ENCODE data around the gene CSK. TPM values are rescaled to one million over a fixed set of nuclear protein-coding genes. Genes with fewer than 3 reads are reported as not detected.
"Not testable (repeated sequence)": the region's sequence is repeated elsewhere in the genome, so short reads cannot be mapped to it uniquely, and the experiment has no call there.

CSK gene
- total RNA-seq, 2 donors from 2014 or later, result 64.3 to 68.5 TPM

DNA sequence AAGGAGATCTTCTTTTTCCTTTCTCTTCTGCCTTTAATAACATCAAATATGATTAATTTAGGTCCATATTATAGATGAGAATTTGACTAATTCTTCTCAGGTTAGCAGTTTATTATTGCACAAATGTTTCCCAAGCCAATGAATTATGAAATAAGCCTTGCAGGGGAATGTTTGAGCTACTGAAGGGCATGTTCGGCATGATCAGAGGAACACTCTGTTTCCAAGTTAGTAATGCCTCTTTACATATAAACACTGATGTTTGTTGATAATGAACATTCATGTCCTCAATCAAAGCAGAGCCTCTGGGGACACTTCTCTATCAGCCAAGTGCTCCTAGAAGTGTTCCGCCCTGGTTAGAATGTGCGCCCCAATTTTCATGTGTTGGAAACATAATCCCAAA lies 46.6 kb upstream of the CSK start:
- peaks cover 20% of the 10 kb centered on the region for H3K27me3 ChIP-seq (ENCODE audit: control insufficient read depth, insufficient read depth, low read length, poor library complexity, severe bottlenecking)
- TF ChIP-seq, protein P1, sequence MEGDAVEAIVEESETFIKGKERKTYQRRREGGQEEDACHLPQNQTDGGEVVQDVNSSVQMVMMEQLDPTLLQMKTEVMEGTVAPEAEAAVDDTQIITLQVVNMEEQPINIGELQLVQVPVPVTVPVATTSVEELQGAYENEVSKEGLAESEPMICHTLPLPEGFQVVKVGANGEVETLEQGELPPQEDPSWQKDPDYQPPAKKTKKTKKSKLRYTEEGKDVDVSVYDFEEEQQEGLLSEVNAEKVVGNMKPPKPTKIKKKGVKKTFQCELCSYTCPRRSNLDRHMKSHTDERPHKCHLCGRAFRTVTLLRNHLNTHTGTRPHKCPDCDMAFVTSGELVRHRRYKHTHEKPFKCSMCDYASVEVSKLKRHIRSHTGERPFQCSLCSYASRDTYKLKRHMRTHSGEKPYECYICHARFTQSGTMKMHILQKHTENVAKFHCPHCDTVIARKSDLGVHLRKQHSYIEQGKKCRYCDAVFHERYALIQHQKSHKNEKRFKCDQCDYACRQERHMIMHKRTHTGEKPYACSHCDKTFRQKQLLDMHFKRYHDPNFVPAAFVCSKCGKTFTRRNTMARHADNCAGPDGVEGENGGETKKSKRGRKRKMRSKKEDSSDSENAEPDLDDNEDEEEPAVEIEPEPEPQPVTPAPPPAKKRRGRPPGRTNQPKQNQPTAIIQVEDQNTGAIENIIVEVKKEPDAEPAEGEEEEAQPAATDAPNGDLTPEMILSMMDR (conservative IDR thresholded peaks at IDR 0.05), result no peak

DNA sequence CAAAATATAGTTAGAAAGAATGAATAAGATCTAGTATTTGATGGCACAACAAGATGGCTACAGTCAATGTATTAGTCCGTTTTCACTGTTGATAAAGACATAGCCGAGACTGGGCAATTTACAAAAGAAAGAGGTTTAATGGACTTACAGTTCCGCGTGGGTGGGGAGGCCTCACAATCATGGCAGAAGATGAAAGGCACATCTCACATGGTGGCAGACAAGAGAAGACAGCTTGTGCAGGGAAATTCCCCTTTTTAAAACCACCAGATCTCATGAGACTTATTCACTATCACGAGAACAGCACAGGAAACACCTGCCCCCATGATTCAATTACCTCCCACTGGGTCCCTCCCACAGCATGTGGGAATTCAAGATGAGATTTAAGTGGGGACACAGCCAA lies 43.6 kb upstream of the CSK start:
- 75 to 82% methylated on average over 3 to 5 of the region's 5 CpGs for WGBS, 2 experiments (ENCODE audit: insufficient coverage in 1 of 2, insufficient read length in 1 of 2)
- H3K27ac ChIP-seq (ENCODE audit: low read depth, low read length); H3K4me1 Mint-ChIP-seq; H3K36me3 ChIP-seq (ENCODE audit: control insufficient read depth, insufficient read depth, low read length); H3K4me1 ChIP-seq (ENCODE audit: control insufficient read depth, insufficient read depth, low read length); H3K4me3 Mint-ChIP-seq; DNase-seq; H3K27ac Mint-ChIP-seq; H3K9ac ChIP-seq (ENCODE audit: extremely low read depth, low read length, poor library complexity, severe bottlenecking); H3K27me3 ChIP-seq (ENCODE audit: control insufficient read depth, insufficient read depth, low read length, poor library complexity, severe bottlenecking); H3K36me3 Mint-ChIP-seq (ENCODE audit: low read depth); H3K4me3 ChIP-seq (ENCODE audit: low read length); H3K9me3 ChIP-seq (ENCODE audit: control insufficient read depth, low read length); H3K9me3 Mint-ChIP-seq: not testable (repeated sequence)
- peaks cover 48% of the 10 kb centered on the region for H3K27me3 Mint-ChIP-seq (ENCODE audit: insufficient read depth)

More for the DNA sequence above, 46.6 kb upstream of the CSK start:
- H3K4me1 ChIP-seq (ENCODE audit: control insufficient read depth, insufficient read depth, low read length), result no peaks in the 10 kb centered on the region
- H3K9me3 Mint-ChIP-seq, result peaks cover 1% of the 10 kb centered on the region
- H3K27ac ChIP-seq (ENCODE audit: low read depth, low read length), result no peak overlapping the region
- H3K9me3 ChIP-seq (ENCODE audit: control insufficient read depth, low read length), result no peaks in the 10 kb centered on the region
- no peak overlapping the region for H3K9ac ChIP-seq (ENCODE audit: extremely low read depth, low read length, poor library complexity, severe bottlenecking)
- 94 to 95% methylated on average over 2 to 3 of the region's 3 CpGs for WGBS, 2 experiments (ENCODE audit: insufficient coverage in 1 of 2, insufficient read length in 1 of 2)
- H3K4me3 ChIP-seq (ENCODE audit: low read length), result no peak overlapping the region
- peaks cover 52% of the 10 kb centered on the region for H3K27me3 Mint-ChIP-seq (ENCODE audit: insufficient read depth)
- no peaks in the 10 kb centered on the region for H3K4me1 Mint-ChIP-seq
- H3K4me3 Mint-ChIP-seq, result no peak overlapping the region
- no peak overlapping the region for H3K27ac Mint-ChIP-seq
- H3K36me3 ChIP-seq (ENCODE audit: control insufficient read depth, insufficient read depth, low read length), result no peaks in the 10 kb centered on the region
- DNase-seq, result no peak
- H3K36me3 Mint-ChIP-seq (ENCODE audit: low read depth), result no peaks in the 10 kb centered on the region

DNA sequence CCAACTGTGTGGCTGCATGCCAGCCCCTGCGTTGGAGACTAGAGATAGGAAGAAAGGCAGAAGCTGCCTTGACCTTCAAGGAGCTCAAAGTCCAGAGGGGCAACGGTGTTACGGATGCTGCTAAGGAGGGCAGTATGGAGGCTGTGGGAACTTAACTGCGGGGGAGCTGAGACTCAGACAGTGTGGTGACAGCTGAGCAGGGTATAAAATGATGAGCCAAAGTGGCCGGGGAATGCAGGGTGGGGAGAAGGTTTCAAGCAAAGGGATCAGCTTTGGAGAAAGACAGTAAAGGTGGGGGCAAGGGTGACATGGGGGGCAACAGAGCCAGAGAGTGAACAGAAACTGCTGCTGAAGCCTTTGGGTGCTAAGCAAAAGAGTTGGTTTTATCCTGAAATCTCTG lies 39.5 kb upstream of the CSK start:
- TF ChIP-seq, protein P1 (conservative IDR thresholded peaks at IDR 0.05), result no peak
- no peak overlapping the region for H3K4me3 Mint-ChIP-seq
- no peak overlapping the region for H3K9ac ChIP-seq (ENCODE audit: extremely low read depth, low read length, poor library complexity, severe bottlenecking)
- no peak overlapping the region for H3K4me3 ChIP-seq (ENCODE audit: low read length)
- no peaks in the 10 kb centered on the region for H3K4me1 Mint-ChIP-seq
- WGBS, 2 experiments (ENCODE audit: insufficient coverage in 1 of 2, insufficient read length in 1 of 2), result 88 to 96% methylated on average over 5 of the region's 5 CpGs
- peaks cover 7% of the 10 kb centered on the region for H3K9me3 Mint-ChIP-seq
- H3K27me3 ChIP-seq (ENCODE audit: control insufficient read depth, insufficient read depth, low read length, poor library complexity, severe bottlenecking), result peaks cover 7% of the 10 kb centered on the region
- H3K27me3 Mint-ChIP-seq (ENCODE audit: insufficient read depth), result peaks cover 31% of the 10 kb centered on the region
- H3K9me3 ChIP-seq (ENCODE audit: control insufficient read depth, low read length), result no peaks in the 10 kb centered on the region
- H3K36me3 Mint-ChIP-seq (ENCODE audit: low read depth), result no peaks in the 10 kb centered on the region
- H3K36me3 ChIP-seq (ENCODE audit: control insufficient read depth, insufficient read depth, low read length), result no peaks in the 10 kb centered on the region
- no peak overlapping the region for H3K27ac Mint-ChIP-seq
- no peak overlapping the region for H3K27ac ChIP-seq (ENCODE audit: low read depth, low read length)
- DNase-seq, result no peak
- no peaks in the 10 kb centered on the region for H3K4me1 ChIP-seq (ENCODE audit: control insufficient read depth, insufficient read depth, low read length)

DNA sequence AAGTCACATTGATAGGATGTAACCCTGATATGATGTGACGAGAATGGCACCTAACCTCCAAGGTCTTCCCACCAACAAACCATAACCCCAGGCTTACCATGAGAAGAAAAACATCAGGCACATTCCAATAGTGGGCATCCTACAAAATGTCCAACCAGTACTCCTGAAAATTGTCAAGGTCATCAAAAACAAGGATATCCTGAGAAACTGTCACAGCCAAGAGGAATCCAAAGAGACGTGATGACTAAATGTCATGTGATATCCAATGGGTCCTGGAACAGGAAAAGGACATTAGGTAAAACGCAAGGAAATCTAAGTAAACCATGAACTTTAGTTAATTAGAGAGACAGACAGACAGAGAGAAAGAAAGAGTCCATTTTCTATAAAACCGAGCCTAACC lies 35.5 kb upstream of the CSK start:
- Mint-ChIP-seq H3K4me3 (no peak overlapping the region), H3K27me3 (ENCODE audit: insufficient read depth) (peaks cover 21% of the 10 kb centered on the region), H3K27ac (no peak overlapping the region), H3K4me1 (peaks cover 4% of the 10 kb centered on the region), H3K36me3 (ENCODE audit: low read depth) (no peaks in the 10 kb centered on the region), H3K9me3 (peaks cover 6% of the 10 kb centered on the region)
- no peak overlapping the region for H3K9ac ChIP-seq (ENCODE audit: extremely low read depth, low read length, poor library complexity, severe bottlenecking)
- H3K27ac ChIP-seq (ENCODE audit: low read depth, low read length), result no peak overlapping the region
- H3K4me3 ChIP-seq (ENCODE audit: low read length), result no peak overlapping the region
- no peaks in the 10 kb centered on the region for H3K36me3 ChIP-seq (ENCODE audit: control insufficient read depth, insufficient read depth, low read length)
- no peaks in the 10 kb centered on the region for H3K9me3 ChIP-seq (ENCODE audit: control insufficient read depth, low read length)
- H3K4me1 ChIP-seq (ENCODE audit: control insufficient read depth, insufficient read depth, low read length), result peaks cover 4% of the 10 kb centered on the region
- TF ChIP-seq, protein P1 (conservative IDR thresholded peaks at IDR 0.05), result no peak
- WGBS, 2 experiments (ENCODE audit: insufficient coverage in 1 of 2, insufficient read length in 1 of 2), result 90 to 97% methylated on average over 3 to 4 of the region's 4 CpGs
- H3K27me3 ChIP-seq (ENCODE audit: control insufficient read depth, insufficient read depth, low read length, poor library complexity, severe bottlenecking), result peaks cover 7% of the 10 kb centered on the region
- no peak for DNase-seq

Data from endodermal cell (in vitro differentiated cells).